Activated naive CD8-positive, alpha-beta T cell treated with anti-CD3 and anti-CD28 coated beads, Interleukin-2, amount 50 U/mL, for 16 hours (primary cell): Measurements from ENCODE around the gene CNIH3.
"Not testable (repeated sequence)": the region's sequence is repeated elsewhere in the genome, so short reads cannot be mapped to it uniquely, and the experiment has no call there.

Source experiments
- DNase-seq: peaks from one replicate; pipeline ENCODE4 v3.0.0-alpha.2; 2020; ENCODE audit warnings: low read depth, low spot score

The CNIH3 gene

GRCh38 chr1:224643653-224644052 is 27.5 kb downstream of the CNIH3 start:
- DNase-seq: no peak

- peak; percentile 27 for DNase-seq
Observed at GRCh38 chr1:224644553-224645154, 28.5 kb downstream of the CNIH3 start.

- DNase-seq: no peak
Observed at GRCh38 chr1:224647449-224647848, 31.3 kb downstream of the CNIH3 start.

GRCh38 chr1:224650290-224650689 is 34.2 kb downstream of the CNIH3 start:
- DNase-seq: no peak

GRCh38 chr1:224651188-224651587 is 35.1 kb downstream of the CNIH3 start:
- DNase-seq: no peak

GRCh38 chr1:224656392-224656791 is 40.3 kb downstream of the CNIH3 start:
- no peak for DNase-seq

- DNase-seq: no peak
Observed at GRCh38 chr1:224660074-224660473, 44.0 kb downstream of the CNIH3 start.

GRCh38 chr1:224662870-224663269 is 46.8 kb downstream of the CNIH3 start:
- DNase-seq: no peak

- no peak for DNase-seq
Observed at GRCh38 chr1:224665016-224665415, 48.9 kb downstream of the CNIH3 start.

GRCh38 chr1:224666078-224666477 is 50.0 kb downstream of the CNIH3 start:
- no peak for DNase-seq

GRCh38 chr1:224666913-224667312 is 50.8 kb downstream of the CNIH3 start:
- no peak for DNase-seq

GRCh38 chr1:224668984-224669383 is 52.9 kb downstream of the CNIH3 start:
- DNase-seq: no peak

GRCh38 chr1:224669403-224669802 is 53.3 kb downstream of the CNIH3 start:
- no peak for DNase-seq

GRCh38 chr1:224670506-224670905 is 54.4 kb downstream of the CNIH3 start:
- no peak for DNase-seq

- DNase-seq: no peak
Observed at GRCh38 chr1:224671076-224671475, 55.0 kb downstream of the CNIH3 start.

GRCh38 chr1:224673141-224673540 is 57.0 kb downstream of the CNIH3 start:
- no peak for DNase-seq

GRCh38 chr1:224675590-224675989 is 59.5 kb downstream of the CNIH3 start:
- no peak for DNase-seq

GRCh38 chr1:224676551-224676950 is 60.4 kb downstream of the CNIH3 start:
- no peak for DNase-seq

- no peak for DNase-seq
Observed at GRCh38 chr1:224678168-224678567, 62.1 kb downstream of the CNIH3 start.

GRCh38 chr1:224679606-224680005 is 63.5 kb downstream of the CNIH3 start:
- DNase-seq: no peak

- DNase-seq: no peak
Observed at GRCh38 chr1:224681816-224682215, 65.7 kb downstream of the CNIH3 start.

GRCh38 chr1:224683936-224684335 is 67.8 kb downstream of the CNIH3 start:
- DNase-seq: no peak

- no peak for DNase-seq
Observed at GRCh38 chr1:224684979-224685425, 68.9 kb downstream of the CNIH3 start.

- DNase-seq: not testable (repeated sequence)
Observed at GRCh38 chr1:224686140-224686539, 70.0 kb downstream of the CNIH3 start.
